Upper lobe of right lung (tissue), 1 donor: ENCODE results near the gene GPR39. TPM values are rescaled to one million over a fixed set of nuclear protein-coding genes. Genes with fewer than 3 reads are reported as not detected.

Source experiments
- ATAC-seq: fragments of 200-7000 bp; cut with Tn5 transposase; one replicate; pipeline ENCODE4 v1.9.1; 2020; ENCODE audit warnings: mild to moderate bottlenecking, moderate library complexity
- DNase-seq: peaks from one replicate; pipeline ENCODE4 v3.0.0-alpha.2; 2020
- H3K27ac ChIP-seq: fragments of 200-600 bp; one replicate; pipeline ENCODE4 v1.8.0; 2022
- H3K27me3 ChIP-seq: fragments of 200-600 bp; one replicate; pipeline ENCODE4 v1.8.0; 2022; ENCODE audit warnings: mild to moderate bottlenecking
- H3K36me3 ChIP-seq: fragments of 200-600 bp; one replicate; pipeline ENCODE4 v1.8.0; 2022
- H3K4me1 ChIP-seq: fragments of 200-600 bp; one replicate; pipeline ENCODE4 v1.8.0; 2022
- H3K4me3 ChIP-seq: fragments of 200-600 bp; one replicate; pipeline ENCODE4 v1.8.0; 2022; ENCODE audit warnings: mild to moderate bottlenecking
- H3K9me3 ChIP-seq: fragments of 200-600 bp; one replicate; pipeline ENCODE4 v1.8.0; 2022
- CTCF ChIP-seq: fragments of 200-600 bp; IDR thresholded peaks from one replicate; pipeline ENCODE4 v1.8.0; 2022; ENCODE audit warnings: antibody characterized with exemption
- intact Hi-C: fragments of 100-400 bp; cut with DNase I; formaldehyde crosslinking; loops from one replicate; pipeline ENCODE4 v1.11.0; 2022
- total RNA-seq: library from RNA; stranded (reverse); fragmentation: NEBNext Ultra II Directional; extraction: Animal tissue kit (Norgen Biotek cat#: 25700); gene quantifications from one replicate; pipeline ENCODE4 v1.2.1, GENCODE V29; 2021
- donor health status: DM: no; HTN: yes; CAD: no; lungs with severe emphysema.

Gene GPR39
- total RNA-seq, 1 donor from 2014 or later, result 13.4 TPM

- no peak overlapping the region for H3K27ac ChIP-seq
- DNase-seq (no peak), ATAC-seq (no peak)
- H3K9me3 ChIP-seq, result no peaks in the 10 kb centered on the region
- no peaks in the 10 kb centered on the region for H3K36me3 ChIP-seq
- no peaks in the 10 kb centered on the region for H3K27me3 ChIP-seq
- no peak for TF ChIP-seq CTCF
- no peak overlapping the region for H3K4me3 ChIP-seq
- intact Hi-C loops, result no loop called here
- no peaks in the 10 kb centered on the region for H3K4me1 ChIP-seq
These were observed 22.1 kb downstream of the GPR39 start for GRCh38 chr2:132438691-132439090.

- H3K27ac ChIP-seq, result no peak overlapping the region
- H3K4me3 ChIP-seq, result no peak overlapping the region
- TF ChIP-seq CTCF, result no peak
- H3K4me1 ChIP-seq, result no peaks in the 10 kb centered on the region
- intact Hi-C loops, result no loop called here
- no peaks in the 10 kb centered on the region for H3K27me3 ChIP-seq
- ATAC-seq, result no peak
- no peaks in the 10 kb centered on the region for H3K9me3 ChIP-seq
- DNase-seq, result no peak
- no peaks in the 10 kb centered on the region for H3K36me3 ChIP-seq
These were observed 23.2 kb downstream of the GPR39 start for GRCh38 chr2:132439703-132440398.

DNA sequence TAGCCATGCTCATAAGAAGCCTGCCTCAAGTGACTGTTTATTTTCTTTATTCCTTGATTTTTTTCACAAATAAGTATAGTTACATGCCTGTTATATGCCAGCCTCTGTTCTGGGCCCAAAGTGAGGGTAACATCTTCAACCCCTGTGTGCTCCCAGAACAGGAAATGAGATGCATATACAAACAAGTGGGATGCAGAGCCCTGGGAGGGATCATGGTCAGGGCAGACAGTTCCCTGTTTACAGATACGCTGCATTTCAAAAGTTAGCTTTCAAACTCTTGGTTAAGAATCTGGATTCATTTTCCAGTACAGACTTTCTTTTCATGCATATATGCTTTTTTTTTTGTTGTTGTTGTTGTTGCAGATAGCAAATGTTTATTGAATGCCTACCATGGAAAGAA lies 24.4 kb downstream of the GPR39 start:
- ATAC-seq, result no peak
- H3K27ac ChIP-seq, result no peak overlapping the region
- intact Hi-C loops, result no loop called here

DNA sequence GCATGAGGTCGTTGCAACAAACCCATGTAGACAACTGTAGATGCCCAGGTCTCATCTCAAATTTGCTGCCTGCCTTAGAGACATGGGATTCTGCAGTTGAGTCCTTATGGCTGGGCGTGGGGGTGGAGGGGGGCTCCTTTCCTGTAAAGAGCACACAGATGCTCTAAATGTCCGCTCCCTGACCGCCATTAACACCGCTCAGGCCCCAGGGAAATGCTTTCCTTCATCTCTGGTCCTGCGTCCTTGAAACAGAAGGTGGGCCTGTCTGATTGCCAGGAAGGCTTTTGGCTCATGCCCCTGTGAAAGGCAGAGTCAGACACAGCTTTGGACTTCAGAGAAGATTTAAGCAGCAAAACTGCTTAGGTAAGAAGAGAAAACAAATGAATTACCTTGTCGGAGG lies 25.7 kb downstream of the GPR39 start:
- Histone ChIP-seq H3K4me3 (no peak overlapping the region), H3K27ac (no peak overlapping the region), H3K4me1 (no peaks in the 10 kb centered on the region), H3K27me3 (no peaks in the 10 kb centered on the region), H3K36me3 (no peaks in the 10 kb centered on the region), H3K9me3 (no peaks in the 10 kb centered on the region)
- ATAC-seq, result no peak
- DNase-seq, result no peak
- no peak for TF ChIP-seq CTCF
- intact Hi-C loops, result no loop called here

More for the DNA sequence above, 24.4 kb downstream of the GPR39 start:
- no peaks in the 10 kb centered on the region for H3K9me3 ChIP-seq
- TF ChIP-seq CTCF, result no peak
- no peak overlapping the region for H3K4me3 ChIP-seq
- no peak for DNase-seq
- H3K36me3 ChIP-seq, result no peaks in the 10 kb centered on the region
- no peaks in the 10 kb centered on the region for H3K27me3 ChIP-seq
- H3K4me1 ChIP-seq, result no peaks in the 10 kb centered on the region

- H3K36me3 ChIP-seq, result no peaks in the 10 kb centered on the region
- H3K4me1 ChIP-seq, result no peaks in the 10 kb centered on the region
- H3K9me3 ChIP-seq, result no peaks in the 10 kb centered on the region
- TF ChIP-seq CTCF, result no peak
- H3K4me3 ChIP-seq, result no peak overlapping the region
- DNase-seq (no peak), ATAC-seq (no peak)
- H3K27me3 ChIP-seq, result no peaks in the 10 kb centered on the region
- no peak overlapping the region for H3K27ac ChIP-seq
- intact Hi-C loops, result no loop called here
These were observed 26.5 kb downstream of the GPR39 start for GRCh38 chr2:132443106-132443505.

- H3K27me3 ChIP-seq, result no peaks in the 10 kb centered on the region
- intact Hi-C loops, result no loop called here
- H3K36me3 ChIP-seq, result no peaks in the 10 kb centered on the region
- no peak for ATAC-seq
- H3K9me3 ChIP-seq, result no peaks in the 10 kb centered on the region
- no peak for TF ChIP-seq CTCF
- H3K27ac ChIP-seq, result no peak overlapping the region
- H3K4me1 ChIP-seq, result peaks cover 3% of the 10 kb centered on the region
- no peak for DNase-seq
- no peak overlapping the region for H3K4me3 ChIP-seq
These were observed 29.8 kb downstream of the GPR39 start for GRCh38 chr2:132446444-132446843.
